MCF 10A (cell line): Measurements from ENCODE around the gene EFCAB9. TPM values are rescaled to one million over a fixed set of nuclear protein-coding genes. Genes with fewer than 3 reads are reported as not detected.

Experiments used
- BruUV-seq: library from RNA; stranded (reverse); fragments of 400-500 nt; replicated peaks from 2 replicates; lab custom pipeline; 2021; lab: Mats Ljungman, UMichigan
- CTCF ChIA-PET: fragments of 300-600 bp; sonication (Branson Sonifier 250); formaldehyde crosslinking; extraction: SDS; loops from one replicate; lab custom pipeline; 2021; ENCODE audit warnings: antibody characterized with exemption, inconsistent platforms; lab: Yijun Ruan, JAX
- POLR2A ChIA-PET: fragments of 300-600, 350-650 bp; sonication (Branson Sonifier 250); formaldehyde crosslinking; extraction: SDS; loops from one replicate; lab custom pipeline; 2020; ENCODE audit warnings: antibody characterized with exemption, inconsistent platforms; lab: Yijun Ruan, JAX
- DNase-seq: peaks from one replicate; pipeline ENCODE4 v3.0.0-alpha.2; 2018; ENCODE audit not compliant: unreplicated experiment
- H3K27ac Mint-ChIP-seq: one replicate; pipeline ENCODE4 v1.8.0; 2022; ENCODE audit warnings: mild to moderate bottlenecking, low read depth, mixed read lengths; ENCODE audit not compliant: unreplicated experiment
- H3K27me3 Mint-ChIP-seq: one replicate; pipeline ENCODE4 v1.8.0; 2022; ENCODE audit warnings: mixed read lengths; ENCODE audit not compliant: insufficient read depth, unreplicated experiment
- H3K36me3 Mint-ChIP-seq: one replicate; pipeline ENCODE4 v1.8.0; 2022; ENCODE audit warnings: mild to moderate bottlenecking, moderate library complexity, mixed read lengths; ENCODE audit not compliant: insufficient read depth, unreplicated experiment
- H3K4me1 Mint-ChIP-seq: one replicate; pipeline ENCODE4 v1.8.0; 2022; ENCODE audit warnings: mixed read lengths; ENCODE audit not compliant: insufficient read depth, unreplicated experiment
- H3K4me3 Mint-ChIP-seq: one replicate; pipeline ENCODE4 v1.8.0; 2022; ENCODE audit warnings: mild to moderate bottlenecking, moderate library complexity, mixed read lengths; ENCODE audit not compliant: unreplicated experiment
- H3K9me3 Mint-ChIP-seq: one replicate; pipeline ENCODE4 v1.8.0; 2022; ENCODE audit warnings: mixed read lengths; ENCODE audit not compliant: unreplicated experiment
- CTCF ChIP-seq: fragments of 200-600 bp; IDR thresholded peaks from one replicate; pipeline ENCODE4 v1.8.0; 2022; ENCODE audit warnings: antibody characterized with exemption, mild to moderate bottlenecking; ENCODE audit not compliant: unreplicated experiment
- intact Hi-C: fragments of 100-400 bp; cut with micrococcal nuclease; formaldehyde crosslinking; loops from 2 replicates; pipeline ENCODE4 v1.14.1; 2022
- total RNA-seq: library from RNA; stranded (reverse); gene quantifications from 2 replicates; pipeline ENCODE4 v1.2.3, GENCODE V29; 2022

EFCAB9 gene
- total RNA-seq, 1 experiment from 2014 or later = not detected

DNA sequence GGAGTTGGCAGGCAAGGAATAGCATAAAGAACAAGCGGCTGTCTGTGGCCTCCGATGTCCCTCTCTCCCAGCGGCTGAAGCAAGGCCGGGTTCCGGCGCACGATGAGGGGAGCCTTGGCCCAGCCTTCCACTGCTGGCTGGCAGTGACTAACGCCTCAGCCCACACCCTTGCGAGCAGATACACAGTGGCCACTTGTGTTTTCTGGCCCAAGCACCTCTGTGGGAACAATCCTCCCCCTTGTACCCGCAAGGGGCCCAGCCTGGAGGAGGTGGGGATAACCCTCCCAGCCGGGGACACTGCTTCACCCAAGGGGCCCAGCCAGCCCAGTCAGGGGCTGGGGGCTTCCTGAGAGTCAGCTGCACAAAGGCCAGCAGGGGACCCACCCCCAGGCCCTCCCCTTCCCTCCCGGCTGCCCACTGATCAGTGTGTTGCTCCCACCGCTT, 29.2 kb upstream of the EFCAB9 start:
- TF ChIP-seq CTCF = no peak
- peaks cover 15% of the 10 kb centered on the region for H3K36me3 Mint-ChIP-seq
- H3K27me3 Mint-ChIP-seq = no peaks in the 10 kb centered on the region
- H3K4me3 Mint-ChIP-seq = no peak overlapping the region
- H3K9me3 Mint-ChIP-seq = no peaks in the 10 kb centered on the region
- H3K27ac Mint-ChIP-seq = no peak overlapping the region
- H3K4me1 Mint-ChIP-seq = peaks cover 5% of the 10 kb centered on the region
- no TSS peak for BruUV-seq
- CTCF ChIA-PET = interaction anchor here (0.6 kb wide), 1 partner anchor 187 kb away, joined by 3 read pairs; no protein-coding TSS in a partner anchor
- POLR2A ChIA-PET = no interaction called here
- intact Hi-C loops = no loop called here
- no peak for DNase-seq

DNA sequence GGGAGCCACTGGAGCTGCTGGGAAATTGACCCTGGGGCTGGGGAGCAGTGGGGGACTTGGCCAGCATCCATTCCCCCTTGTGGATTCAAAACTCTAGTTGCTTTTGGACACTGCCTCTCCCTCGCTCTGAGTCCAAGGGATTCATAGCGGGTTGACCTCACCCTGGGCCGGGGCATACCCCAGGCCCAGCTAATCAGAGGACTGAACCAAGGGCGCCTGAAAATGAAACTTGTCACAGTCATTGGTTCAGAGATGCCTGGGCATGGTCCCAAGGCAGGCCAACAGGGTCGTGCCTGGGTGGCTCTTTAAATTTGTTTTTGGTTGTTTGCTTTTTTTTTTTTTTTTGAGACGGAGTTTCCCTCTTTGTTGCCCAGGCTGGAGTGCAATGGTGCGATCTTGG, 28.5 kb upstream of the EFCAB9 start:
- intact Hi-C loops = no loop called here
- Mint-ChIP-seq H3K27me3 (no peaks in the 10 kb centered on the region), H3K4me3 (no peak overlapping the region), H3K27ac (no peak overlapping the region), H3K9me3 (no peaks in the 10 kb centered on the region), H3K36me3 (peaks cover 16% of the 10 kb centered on the region), H3K4me1 (peaks cover 5% of the 10 kb centered on the region)
- ChIA-PET CTCF (interaction anchor here (0.6 to 1.0 kb wide), 2 partner anchors 14 to 187 kb away, joined by 3 read pairs; no protein-coding TSS in a partner anchor), POLR2A (no interaction called here)
- no peak for DNase-seq
- BruUV-seq = no TSS peak
- no peak for TF ChIP-seq CTCF

DNA sequence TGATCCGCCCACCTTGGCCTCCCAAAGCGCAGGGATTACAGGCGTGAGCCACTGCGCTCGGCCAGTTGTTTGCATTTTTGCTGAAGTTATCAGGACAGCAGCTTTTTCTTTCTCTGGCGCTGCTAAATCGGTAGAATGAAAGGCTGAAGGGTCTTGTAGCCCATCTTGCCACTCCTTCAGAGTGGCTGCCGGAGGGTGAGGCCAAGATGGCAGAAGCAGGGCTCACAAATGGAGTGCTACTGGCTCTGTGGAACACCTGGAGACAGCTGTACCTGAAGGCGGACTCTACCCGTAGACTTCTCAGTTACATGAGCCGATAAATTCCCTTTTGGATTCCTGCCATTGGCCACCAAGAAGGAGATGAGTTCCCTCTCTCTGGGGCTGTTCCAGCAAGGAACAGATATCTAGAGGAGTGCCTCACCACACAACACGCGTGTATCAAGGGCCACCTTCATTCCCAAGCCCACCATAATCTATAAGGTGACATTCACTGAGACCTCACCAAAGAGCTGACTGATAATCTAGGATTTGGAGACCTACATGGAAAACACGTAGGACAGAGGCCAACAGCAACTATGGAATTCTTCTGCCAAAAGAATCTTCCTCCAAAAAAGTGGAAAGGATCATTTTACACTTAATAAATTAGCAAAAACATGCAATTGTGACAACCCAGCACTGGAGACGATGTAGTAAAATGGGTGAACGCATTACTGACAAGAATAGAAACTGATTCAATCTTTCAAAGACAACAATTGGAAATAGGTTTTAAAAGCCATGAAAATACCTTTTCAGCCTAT, 27.7 kb upstream of the EFCAB9 start:
- H3K36me3 Mint-ChIP-seq = peaks cover 15% of the 10 kb centered on the region
- H3K27me3 Mint-ChIP-seq = no peaks in the 10 kb centered on the region
- no peak overlapping the region for H3K4me3 Mint-ChIP-seq
- peaks cover 5% of the 10 kb centered on the region for H3K4me1 Mint-ChIP-seq
- H3K27ac Mint-ChIP-seq = no peak overlapping the region
- ChIA-PET POLR2A (no interaction called here), CTCF (interaction anchor here (0.6 to 1.1 kb wide), 3 partner anchors 13 to 60 kb away, joined by 3 read pairs; no protein-coding TSS in a partner anchor)
- no peaks in the 10 kb centered on the region for H3K9me3 Mint-ChIP-seq
- intact Hi-C loops = no loop called here
- DNase-seq = no peak
- no peak for TF ChIP-seq CTCF
- BruUV-seq = no TSS peak

- no peaks in the 10 kb centered on the region for H3K27me3 Mint-ChIP-seq
- no peaks in the 10 kb centered on the region for H3K4me1 Mint-ChIP-seq
- ChIA-PET CTCF (no interaction called here), POLR2A (no interaction called here)
- intact Hi-C loops = no loop called here
- H3K4me3 Mint-ChIP-seq = no peak overlapping the region
- TF ChIP-seq CTCF = no peak
- H3K36me3 Mint-ChIP-seq = peaks cover 6% of the 10 kb centered on the region
- H3K27ac Mint-ChIP-seq = no peak overlapping the region
- DNase-seq = no peak
- no TSS peak for BruUV-seq
- H3K9me3 Mint-ChIP-seq = no peaks in the 10 kb centered on the region
Measured at GRCh38 chr5:172167895-172168294, 26.1 kb upstream of the EFCAB9 start.
